Hematopoietic multipotent progenitor cell treated with erythropoietin and hydrocortisone succinate and interleukin-3 and kit ligand, for 6 days (in vitro differentiated cells): ENCODE data around the gene NDUFS2.

Experiments used
- DNase-seq: peaks from one replicate; pipeline ENCODE4 v3.0.0-alpha.2; 2015

Gene NDUFS2

GRCh38 chr1:161172776-161173376, 29.3 kb upstream of the NDUFS2 start:
- DNase-seq: no peak

GRCh38 chr1:161173711-161174110, 28.5 kb upstream of the NDUFS2 start:
- DNase-seq: no peak

- no peak for DNase-seq
These were observed 27.3 kb upstream of the NDUFS2 start for GRCh38 chr1:161174911-161175310.

GRCh38 chr1:161175771-161176453, 26.3 kb upstream of the NDUFS2 start:
- DNase-seq: no peak

- no peak for DNase-seq
These were observed 25.6 kb upstream of the NDUFS2 start for GRCh38 chr1:161176468-161177111.

GRCh38 chr1:161177112-161177935, 24.8 kb upstream of the NDUFS2 start, which contains the start of gene B4GALT3:
Gene B4GALT3 (minus strand): TSS chr1:161177507. CDS start chr1:161176060, 1,447 bp downstream.
- DNase-seq: peak; percentile 93

- DNase-seq: no peak
These were observed 24.3 kb upstream of the NDUFS2 start for GRCh38 chr1:161177936-161178244.

- no peak for DNase-seq
These were observed 22.5 kb upstream of the NDUFS2 start for GRCh38 chr1:161179698-161180097.

- no peak for DNase-seq
These were observed 21.5 kb upstream of the NDUFS2 start for GRCh38 chr1:161180639-161181038.

GRCh38 chr1:161182214-161182613, 20.0 kb upstream of the NDUFS2 start:
- DNase-seq: no peak

GRCh38 chr1:161185282-161185682, 16.9 kb upstream of the NDUFS2 start:
- peak; percentile 90 for DNase-seq

- peak; percentile 47 for DNase-seq
These were observed 16.3 kb upstream of the NDUFS2 start for GRCh38 chr1:161185732-161186311.

- DNase-seq: no peak
These were observed 14.9 kb upstream of the NDUFS2 start for GRCh38 chr1:161187311-161187710.

- DNase-seq: no peak
These were observed 13.8 kb upstream of the NDUFS2 start for GRCh38 chr1:161188381-161188780.

GRCh38 chr1:161189036-161189435, 13.1 kb upstream of the NDUFS2 start:
- no peak for DNase-seq

- DNase-seq: no peak
These were observed 11.1 kb upstream of the NDUFS2 start for GRCh38 chr1:161190962-161191521.

GRCh38 chr1:161191971-161192370, 10.2 kb upstream of the NDUFS2 start:
- no peak for DNase-seq

GRCh38 chr1:161192476-161193465, 9.4 kb upstream of the NDUFS2 start:
- peak; percentile 93 for DNase-seq

GRCh38 chr1:161193561-161194235, 8.5 kb upstream of the NDUFS2 start:
- no peak for DNase-seq

- DNase-seq: no peak
These were observed 7.0 kb upstream of the NDUFS2 start for GRCh38 chr1:161195171-161195570.

- DNase-seq: no peak
These were observed 6.1 kb upstream of the NDUFS2 start for GRCh38 chr1:161196111-161196510.
